Breast epithelium (tissue), 4 donors: ENCODE measurements around the gene LHPP. TPM values are rescaled to one million over a fixed set of nuclear protein-coding genes. Genes with fewer than 3 reads are reported as not detected.

Experiments
- DNase-seq, 2 donors: peaks; one replicate each; pipeline ENCODE4 v3.0.0-alpha.2; 2019; ENCODE audit warnings: low spot score in 2 of 2
- H3K27ac ChIP-seq, 2 donors: fragments of 200-600 bp; sonication (generic) in 1 of 2; one replicate each; pipeline ENCODE4 v1.5.1; 2016 to 2019; ENCODE audit warnings: mild to moderate bottlenecking in 1 of 2
- H3K27me3 ChIP-seq, 2 donors: fragments of 200-600 bp; sonication (generic) in 1 of 2; one replicate each; pipeline versions ENCODE4 v1.5.1 to v1.6.0; 2017 to 2019; ENCODE audit warnings: control low read depth in 1 of 2, mild to moderate bottlenecking in 1 of 2
- H3K36me3 ChIP-seq: fragments of 200-600 bp; one replicate; pipeline ENCODE4 v1.5.1; 2019
- H3K4me1 ChIP-seq, 2 donors: fragments of 200-600 bp; sonication (generic); one replicate each; pipeline ENCODE4 v1.5.1; 2016 to 2019; ENCODE audit warnings: control low read depth in 1 of 2
- H3K4me3 ChIP-seq, 3 donors: fragments of 200-600 bp; sonication (generic); 1 replicate in 2 of 3; 2 replicates in 1 of 3; pipeline ENCODE4 v1.5.1; 2016 to 2019; ENCODE audit warnings: mild to moderate bottlenecking in 3 of 3, moderate library complexity in 2 of 3
- H3K9me3 ChIP-seq, 2 donors: fragments of 200-600 bp; sonication (generic) in 1 of 2; one replicate each; pipeline ENCODE4 v1.5.1; 2016 to 2019; ENCODE audit warnings: control low read depth in 1 of 2
- POLR2A ChIP-seq: fragments of 450-650 bp; IDR thresholded peaks from one replicate; pipeline ENCODE4 v1.6.1; 2016; ENCODE audit warnings: antibody characterized with exemption, mild to moderate bottlenecking, moderate library complexity
- POLR2AphosphoS5 ChIP-seq, 3 donors: sonication (generic); formaldehyde crosslinking; IDR thresholded peaks; one replicate each; pipeline ENCODE4 v1.6.1; 2017; ENCODE audit warnings: antibody characterized with exemption in 3 of 3
- intact Hi-C: fragments of 100-400 bp; cut with DNase I; formaldehyde crosslinking; loops from one replicate; pipeline ENCODE4 v1.15.1; 2023; ENCODE audit warnings: low total_unique reads
- total RNA-seq, 3 donors: library from RNA; depleted of rRNA; stranded (reverse); fragments of >200 nt; gene quantifications; one replicate each; pipeline ENCODE4 v1.1.0, GENCODE V29; 2016
- TF ChIP-seq, protein P1 (sequence below), 3 donors: fragments of 450-650 bp; IDR thresholded peaks; one replicate each; pipeline ENCODE4 v1.5.1; 2016 to 2017; ENCODE audit warnings: antibody characterized with exemption in 3 of 3, mild to moderate bottlenecking in 3 of 3, moderate library complexity in 3 of 3

LHPP gene
- total RNA-seq, 3 donors from 2014 or later = 13.1 to 19.6 (median 17.0) TPM

DNA sequence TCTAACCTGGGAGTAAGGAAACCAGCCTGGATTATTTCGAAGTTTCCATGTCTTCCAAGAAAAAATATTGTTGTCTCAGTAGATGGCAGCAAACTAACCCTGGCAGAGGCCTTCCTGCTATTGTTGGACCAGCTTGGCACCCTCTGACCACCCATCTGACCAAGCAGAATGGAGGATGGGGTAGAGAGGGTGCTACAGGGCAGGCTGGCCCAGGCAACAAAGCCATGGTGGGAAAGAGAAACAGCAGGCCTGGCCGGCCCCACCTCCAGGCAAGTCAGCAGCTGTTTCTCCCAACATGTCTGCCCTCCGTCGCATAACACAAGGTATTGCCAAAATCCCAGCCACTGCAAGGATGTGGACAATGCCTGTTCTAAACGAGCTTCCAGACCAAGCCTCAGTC is 187.6 kb downstream of the LHPP start:
- no peak overlapping the region for H3K4me3 ChIP-seq
- no peak for DNase-seq
- H3K27me3 ChIP-seq = no peaks in the 10 kb centered on the region
- H3K9me3 ChIP-seq = no peaks in the 10 kb centered on the region
- TF ChIP-seq, protein P1, sequence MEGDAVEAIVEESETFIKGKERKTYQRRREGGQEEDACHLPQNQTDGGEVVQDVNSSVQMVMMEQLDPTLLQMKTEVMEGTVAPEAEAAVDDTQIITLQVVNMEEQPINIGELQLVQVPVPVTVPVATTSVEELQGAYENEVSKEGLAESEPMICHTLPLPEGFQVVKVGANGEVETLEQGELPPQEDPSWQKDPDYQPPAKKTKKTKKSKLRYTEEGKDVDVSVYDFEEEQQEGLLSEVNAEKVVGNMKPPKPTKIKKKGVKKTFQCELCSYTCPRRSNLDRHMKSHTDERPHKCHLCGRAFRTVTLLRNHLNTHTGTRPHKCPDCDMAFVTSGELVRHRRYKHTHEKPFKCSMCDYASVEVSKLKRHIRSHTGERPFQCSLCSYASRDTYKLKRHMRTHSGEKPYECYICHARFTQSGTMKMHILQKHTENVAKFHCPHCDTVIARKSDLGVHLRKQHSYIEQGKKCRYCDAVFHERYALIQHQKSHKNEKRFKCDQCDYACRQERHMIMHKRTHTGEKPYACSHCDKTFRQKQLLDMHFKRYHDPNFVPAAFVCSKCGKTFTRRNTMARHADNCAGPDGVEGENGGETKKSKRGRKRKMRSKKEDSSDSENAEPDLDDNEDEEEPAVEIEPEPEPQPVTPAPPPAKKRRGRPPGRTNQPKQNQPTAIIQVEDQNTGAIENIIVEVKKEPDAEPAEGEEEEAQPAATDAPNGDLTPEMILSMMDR (IDR thresholded peaks at IDR 0.05) = no peak
- TF ChIP-seq POLR2A (no peak), POLR2AphosphoS5 (IDR thresholded peaks at IDR 0.05) (no peak)
- H3K36me3 ChIP-seq = no peaks in the 10 kb centered on the region
- intact Hi-C loops = no loop called here
- peaks cover 6% of the 10 kb centered on the region in 2 donors for H3K4me1 ChIP-seq
- peak overlapping the region; percentile 41 to 74 for H3K27ac ChIP-seq

DNA sequence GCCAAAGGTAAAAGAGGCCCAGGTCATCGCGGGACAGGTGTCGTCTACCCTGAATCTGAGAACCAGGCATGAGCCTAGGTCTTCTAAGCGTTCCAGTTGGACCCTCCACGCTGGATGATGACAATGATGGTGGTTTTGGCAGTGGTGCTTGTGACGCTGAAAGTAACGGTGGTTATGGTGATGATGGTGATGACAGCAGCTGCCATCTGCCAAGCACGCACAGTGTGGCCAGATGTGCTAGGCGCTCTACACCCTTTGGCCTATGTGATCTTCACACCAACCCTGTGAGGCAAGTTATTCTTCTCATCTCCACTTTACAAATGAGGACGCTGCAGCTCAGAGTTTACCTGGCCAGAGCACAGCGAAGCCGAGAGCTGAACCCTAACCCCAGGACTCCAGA is 188.6 kb downstream of the LHPP start:
- TF ChIP-seq POLR2A (no peak), POLR2AphosphoS5 (IDR thresholded peaks at IDR 0.05) (no peak)
- TF ChIP-seq, protein P1 (IDR thresholded peaks at IDR 0.05) = no peak
- peaks cover 6 to 16% of the 10 kb centered on the region in 2 donors for H3K4me1 ChIP-seq

DNA sequence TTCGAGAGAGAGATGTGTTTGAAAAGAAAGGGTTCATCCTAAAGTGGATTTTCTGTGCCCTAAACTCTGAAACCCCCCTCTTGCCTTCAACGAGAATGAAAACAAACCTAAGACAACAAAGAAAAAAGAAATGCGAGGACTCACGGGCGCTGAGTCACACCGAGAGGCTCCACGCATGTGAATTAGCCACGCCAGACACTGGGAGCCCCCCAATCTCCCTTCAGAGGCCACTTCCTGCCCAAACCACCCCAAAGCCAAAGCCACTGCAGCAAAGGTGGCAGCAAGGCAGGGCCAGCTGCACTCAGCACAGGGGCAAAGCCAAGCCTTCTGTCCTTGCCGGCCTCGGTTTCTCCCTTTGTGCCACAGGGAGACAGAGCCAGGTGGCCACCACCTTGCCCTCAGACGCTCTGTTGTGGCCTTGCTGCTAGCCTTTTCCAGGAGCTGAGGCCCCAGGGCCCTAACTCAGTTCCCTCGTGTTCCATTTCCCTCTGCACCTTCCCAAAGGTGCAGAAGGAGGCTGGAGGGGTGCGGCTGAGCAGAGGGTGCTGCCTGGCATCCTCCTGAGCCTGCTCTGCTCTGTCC is 189.3 kb downstream of the LHPP start:
- Histone ChIP-seq H3K9me3 (no peaks in the 10 kb centered on the region), H3K27me3 (no peaks in the 10 kb centered on the region), H3K27ac (peak overlapping the region; percentile 13 to 43), H3K36me3 (no peaks in the 10 kb centered on the region), H3K4me1 (peaks cover 6 to 19% of the 10 kb centered on the region in 2 donors), H3K4me3 (no peak overlapping the region)
- TF ChIP-seq, protein P1 (IDR thresholded peaks at IDR 0.05) = no peak
- TF ChIP-seq POLR2A (no peak), POLR2AphosphoS5 (IDR thresholded peaks at IDR 0.05) (no peak)
- DNase-seq = no peak
- intact Hi-C loops = loop anchor here (10.0 kb wide), 1 partner anchor 84 kb away; no protein-coding TSS in a partner anchor

More for the DNA sequence above, 188.6 kb downstream of the LHPP start:
- DNase-seq = no peak
- Histone ChIP-seq H3K4me3 (no peak overlapping the region), H3K36me3 (no peaks in the 10 kb centered on the region), H3K9me3 (no peaks in the 10 kb centered on the region), H3K27me3 (no peaks in the 10 kb centered on the region), H3K27ac (no peak overlapping the region)
- intact Hi-C loops = loop anchor here (10.0 kb wide), 1 partner anchor 85 kb away; no protein-coding TSS in a partner anchor

DNA sequence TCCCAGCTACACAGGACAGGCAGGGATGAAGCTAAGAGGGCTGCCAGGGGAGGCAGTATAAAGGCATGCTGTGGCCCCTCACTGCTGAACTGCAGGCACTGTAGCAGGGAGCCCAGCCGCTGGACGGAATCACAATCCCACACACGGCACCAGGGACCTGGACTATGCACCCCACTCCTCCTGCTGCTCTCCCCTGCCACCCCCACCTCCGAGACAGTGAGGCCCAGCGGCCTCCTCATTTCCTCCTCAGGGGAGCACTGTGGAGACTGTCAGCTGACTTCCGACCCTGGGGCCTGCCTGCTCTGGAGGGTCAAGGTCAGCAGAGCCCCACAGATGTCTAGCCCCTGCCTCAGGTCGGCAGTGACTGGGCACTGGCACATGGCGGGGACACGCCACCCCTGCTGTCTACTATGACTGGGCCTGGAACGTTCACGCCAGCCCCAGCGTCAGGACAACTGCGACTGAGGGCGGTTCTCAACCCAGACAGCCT is 189.8 kb downstream of the LHPP start:
- no peak for TF ChIP-seq POLR2AphosphoS5 (IDR thresholded peaks at IDR 0.05)
- no peak for TF ChIP-seq POLR2A
- TF ChIP-seq, protein P1 (IDR thresholded peaks at IDR 0.05) = no peak
- no peaks in the 10 kb centered on the region for H3K36me3 ChIP-seq
- intact Hi-C loops = loop anchor here (10.0 kb wide), 1 partner anchor 83 kb away; no protein-coding TSS in a partner anchor
- H3K4me1 ChIP-seq = peaks cover 6 to 19% of the 10 kb centered on the region in 2 donors
- no peaks in the 10 kb centered on the region for H3K27me3 ChIP-seq
- no peak overlapping the region for H3K4me3 ChIP-seq
- peak overlapping the region; percentile 13 to 43 for H3K27ac ChIP-seq
- no peak for DNase-seq
- H3K9me3 ChIP-seq = no peaks in the 10 kb centered on the region

DNA sequence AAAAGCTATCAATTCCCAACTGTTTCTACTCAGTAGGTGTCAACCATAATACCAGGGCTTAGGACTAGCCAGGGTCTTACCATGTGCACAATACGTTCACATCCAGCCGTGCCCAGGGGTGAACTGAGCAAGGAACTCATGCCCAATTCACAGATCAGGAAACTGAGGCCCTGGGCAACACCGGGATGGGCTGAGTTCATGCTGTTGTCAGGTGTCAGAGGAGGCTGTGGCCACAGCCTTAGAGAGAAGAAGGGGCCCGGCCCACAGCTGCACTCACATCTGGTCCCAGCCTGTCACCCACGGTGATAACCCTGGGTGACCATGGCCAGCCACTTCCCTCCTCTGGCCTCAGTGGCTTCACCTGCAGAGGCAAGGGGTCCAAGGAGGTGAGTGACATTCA is 190.6 kb downstream of the LHPP start:
- TF ChIP-seq, protein P1 (IDR thresholded peaks at IDR 0.05) = no peak
- TF ChIP-seq POLR2AphosphoS5 (IDR thresholded peaks at IDR 0.05) (no peak), POLR2A (no peak)
- H3K4me3 ChIP-seq = no peak overlapping the region
- H3K4me1 ChIP-seq = peaks cover 6 to 19% of the 10 kb centered on the region in 2 donors
- no peaks in the 10 kb centered on the region for H3K27me3 ChIP-seq
- no peaks in the 10 kb centered on the region for H3K36me3 ChIP-seq
- no peaks in the 10 kb centered on the region for H3K9me3 ChIP-seq
- intact Hi-C loops = loop anchor here (10.0 kb wide), 1 partner anchor 83 kb away; no protein-coding TSS in a partner anchor
- peak overlapping the region in 1 of 2 donors; percentile 38 for H3K27ac ChIP-seq
- DNase-seq = no peak
